Measurements from ENCODE around the gene PDP2. TPM values are rescaled to one million over a fixed set of nuclear protein-coding genes. Genes with fewer than 3 reads are reported as not detected.

The PDP2 gene
- total RNA-seq, 4 donors from 2014 or later, result 12.3 to 29.9 (median 15.5) TPM

DNA sequence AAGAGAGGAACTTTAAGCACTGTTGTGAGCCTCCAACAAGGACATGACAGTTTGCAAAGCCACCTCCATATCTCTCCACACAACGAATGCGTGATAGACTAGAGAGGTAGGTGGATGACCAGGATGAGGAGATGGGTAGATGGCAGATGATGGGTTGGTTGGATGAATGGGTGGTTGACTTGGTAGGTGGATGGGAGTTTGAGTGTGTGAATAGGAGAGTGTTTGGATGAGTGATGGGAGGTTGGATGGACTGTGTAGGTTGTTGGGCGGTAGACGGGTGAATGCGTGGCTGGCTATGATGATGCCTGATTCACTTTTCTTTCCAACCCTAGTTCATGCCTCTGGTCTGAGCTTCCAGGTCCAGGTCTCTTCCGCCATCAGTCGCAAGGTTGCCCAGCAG, 34.2 kb downstream of the PDP2 start:
- no peak for DNase-seq (ENCODE audit: low spot score in 2 of 2)
- Histone ChIP-seq H3K9me3 (no peaks in the 10 kb centered on the region), H3K27ac (no peak overlapping the region), H3K4me3 (no peak overlapping the region), H3K4me1 (peaks cover 0 to 2% (median 0%) of the 10 kb centered on the region in 4 donors), H3K36me3 (no peaks in the 10 kb centered on the region), H3K27me3 (no peaks in the 10 kb centered on the region)
- TF ChIP-seq EP300 (IDR thresholded peaks at IDR 0.05) (no peak), CTCF (IDR thresholded peaks at IDR 0.05) (no peak), POLR2A (IDR thresholded peaks at IDR 0.05) (no peak)
- WGBS, 2 donors, result 94 to 95% methylated on average over 7 of the region's 7 CpGs

DNA sequence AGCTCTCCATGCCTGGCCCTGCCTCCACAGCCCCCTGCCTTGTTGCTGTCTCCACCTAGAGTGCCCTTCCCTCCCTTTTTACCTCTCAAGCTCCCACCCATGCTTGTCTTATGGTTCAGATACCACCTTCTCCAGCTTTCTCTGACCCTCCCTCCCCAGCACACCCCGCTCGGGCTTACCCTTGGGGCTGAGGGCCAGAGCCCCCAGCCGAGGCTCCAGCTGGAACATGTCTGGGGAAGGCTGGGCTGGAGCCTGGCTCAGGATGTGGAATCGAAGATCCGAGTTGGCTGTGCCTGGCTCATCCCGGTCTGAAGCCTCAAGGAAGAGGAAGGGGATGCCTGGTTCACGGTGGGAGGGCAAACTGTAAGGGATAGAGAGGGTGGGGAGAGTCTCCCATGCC, 34.7 kb downstream of the PDP2 start:
- 70 to 79% methylated on average over 7 of the region's 7 CpGs for WGBS, 2 donors
- Histone ChIP-seq H3K9me3 (no peaks in the 10 kb centered on the region), H3K4me3 (no peak overlapping the region), H3K4me1 (peaks cover 0 to 7% (median 0%) of the 10 kb centered on the region in 4 donors), H3K36me3 (no peaks in the 10 kb centered on the region), H3K27ac (no peak overlapping the region), H3K27me3 (no peaks in the 10 kb centered on the region)
- DNase-seq (ENCODE audit: low spot score in 2 of 2), result no peak
- TF ChIP-seq CTCF (IDR thresholded peaks at IDR 0.05) (no peak), EP300 (IDR thresholded peaks at IDR 0.05) (no peak), POLR2A (IDR thresholded peaks at IDR 0.05) (no peak)

DNA sequence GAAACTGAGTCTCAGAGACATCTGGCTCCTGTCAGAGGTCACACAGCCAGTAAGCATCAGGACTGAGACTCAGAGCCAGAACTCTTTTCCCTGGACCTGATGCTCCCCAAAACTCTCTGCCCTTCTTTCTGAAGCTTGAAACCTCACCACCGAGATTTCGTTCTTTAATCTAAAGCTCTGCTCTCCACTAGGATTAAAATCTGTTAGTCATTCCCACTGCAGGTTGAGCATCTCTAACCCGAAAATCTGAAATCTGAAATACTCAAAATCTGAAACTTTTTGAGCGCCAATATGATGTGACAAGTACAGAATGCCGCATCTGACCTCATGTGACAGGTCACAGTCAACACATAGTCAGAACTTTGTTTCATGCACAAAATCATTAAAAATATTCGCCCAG, 36.2 kb downstream of the PDP2 start:
- 84 to 88% methylated on average over 6 of the region's 6 CpGs for WGBS, 2 donors
- no peaks in the 10 kb centered on the region for H3K36me3 ChIP-seq
- H3K4me1 ChIP-seq, result peaks cover 0 to 8% (median 0%) of the 10 kb centered on the region in 4 donors
- H3K4me3 ChIP-seq, result no peak overlapping the region
- no peaks in the 10 kb centered on the region for H3K9me3 ChIP-seq
- H3K27me3 ChIP-seq, result no peaks in the 10 kb centered on the region
- H3K27ac ChIP-seq, result no peak overlapping the region
- no peak for DNase-seq (ENCODE audit: low spot score in 2 of 2)
- TF ChIP-seq CTCF (IDR thresholded peaks at IDR 0.05) (no peak), EP300 (IDR thresholded peaks at IDR 0.05) (no peak), POLR2A (IDR thresholded peaks at IDR 0.05) (no peak)

GRCh38 chr16:66917741-66918140, 37.4 kb downstream of the PDP2 start:
- 78 to 89% methylated on average over 9 of the region's 9 CpGs for WGBS, 2 donors
- TF ChIP-seq EP300 (IDR thresholded peaks at IDR 0.05) (no peak), POLR2A (IDR thresholded peaks at IDR 0.05) (no peak), CTCF (IDR thresholded peaks at IDR 0.05) (no peak)
- H3K36me3 ChIP-seq, result peaks cover 0 to 4% (median 0%) of the 10 kb centered on the region in 3 donors
- no peak for DNase-seq (ENCODE audit: low spot score in 2 of 2)
- H3K27me3 ChIP-seq, result no peaks in the 10 kb centered on the region
- H3K27ac ChIP-seq, result no peak overlapping the region
- no peak overlapping the region for H3K4me3 ChIP-seq
- H3K9me3 ChIP-seq, result no peaks in the 10 kb centered on the region
- peaks cover 0 to 14% (median 0%) of the 10 kb centered on the region in 4 donors for H3K4me1 ChIP-seq

- TF ChIP-seq CTCF (IDR thresholded peaks at IDR 0.05) (no peak), EP300 (IDR thresholded peaks at IDR 0.05) (no peak), POLR2A (IDR thresholded peaks at IDR 0.05) (no peak)
- peaks cover 0 to 2% of the 10 kb centered on the region in 2 donors for H3K27me3 ChIP-seq
Observed at GRCh38 chr16:66918355-66918754, 38.0 kb downstream of the PDP2 start.

More at GRCh38 chr16:66918355-66918754, 38.0 kb downstream of the PDP2 start:
- no peak for DNase-seq (ENCODE audit: low spot score in 2 of 2)
- H3K36me3 ChIP-seq, result peaks cover 0 to 9% (median 0%) of the 10 kb centered on the region in 3 donors
- H3K27ac ChIP-seq, result peak overlapping the region in 2 of 4 donors; percentile 7 to 63
- H3K9me3 ChIP-seq, result no peaks in the 10 kb centered on the region
- H3K4me1 ChIP-seq, result peaks cover 0 to 19% (median 0%) of the 10 kb centered on the region in 4 donors
- WGBS, 2 donors, result 84 to 86% methylated on average over 6 of the region's 6 CpGs
- no peak overlapping the region for H3K4me3 ChIP-seq

Measured in tibial nerve (tissue), 4 donors.